Spinal cord (tissue), 10 donors: ENCODE data around the gene HASPIN. TPM values are rescaled to one million over a fixed set of nuclear protein-coding genes. Genes with fewer than 3 reads are reported as not detected.
A peak's percentile ranks its signal among the peaks of the same experiment; 100 is the strongest.

Source experiments
- DNase-seq, 6 donors: peaks; one replicate each; pipeline versions ENCODE4 v3.0.0 to v3.0.0-alpha.2; 2013 to 2015; ENCODE audit warnings: low spot score in 6 of 6, low read depth in 4 of 6
- H3K27ac ChIP-seq: one replicate; pipeline ENCODE4 v1.5.1; 2013; ENCODE audit warnings: low read depth, low read length, control low read depth
- H3K27me3 ChIP-seq: one replicate; pipeline ENCODE4 v1.6.1; 2013; ENCODE audit warnings: low read length; ENCODE audit not compliant: control insufficient read depth, insufficient read depth
- H3K36me3 ChIP-seq: one replicate; pipeline ENCODE4 v1.6.1; 2013; ENCODE audit warnings: low read length; ENCODE audit not compliant: control insufficient read depth, insufficient read depth
- H3K4me1 ChIP-seq: one replicate; pipeline ENCODE4 v1.6.1; 2013; ENCODE audit warnings: low read length; ENCODE audit not compliant: control insufficient read depth, insufficient read depth
- H3K4me3 ChIP-seq: one replicate; pipeline ENCODE4 v1.5.1; 2013; ENCODE audit warnings: low read depth, low read length, control low read depth
- H3K9me3 ChIP-seq: one replicate; pipeline ENCODE4 v1.6.1; 2013; ENCODE audit warnings: low read length; ENCODE audit not compliant: control insufficient read depth, insufficient read depth
- WGBS: methylation state at CpG from one replicate; pipeline ENCODE4 v1.1.5; 2013; ENCODE audit warnings: missing lambda C conversion rate; ENCODE audit not compliant: insufficient coverage; 5-methylcytosine and 5-hydroxymethylcytosine counted together
- long read RNA-seq, 4 donors: transcript quantifications; one replicate each; lab custom pipeline, GENCODE V29; 2026
- polyA plus RNA-seq, 2 donors: library from polyadenylated mRNA; unstranded; fragments of 120-200 nt; gene quantifications; one replicate each; pipeline ENCODE4 v1.2.1, GENCODE V29; 2013; ENCODE audit not compliant: insufficient read length in 2 of 2
- total RNA-seq, 2 donors: library from RNA; depleted of rRNA in 1 of 2; stranded (reverse); fragments of 120-200 nt in 1 of 2; fragments of >200 nt in 1 of 2; gene quantifications; one replicate each; pipeline versions ENCODE4 v1.2.3 to v1.2.4, GENCODE V29; 2013 to 2014
- donor health status: healthy.

HASPIN gene
- total RNA-seq, result 1 to 10 TPM; 1.3 to 2.5 TPM
- 1 to 10 TPM; 1.6 to 1.9 TPM for polyA plus RNA-seq
- long read RNA-seq, donor 1, partial matches to known transcripts, result 0 of 2 reads
- long read RNA-seq, donor 1, other reads (novel, unspliced or antisense), result 0 of 2 reads
- long read RNA-seq, donor 2, partial matches to known transcripts, result 0 of 3 reads
- long read RNA-seq, donor 2, other reads (novel, unspliced or antisense), result 0 of 3 reads
- long read RNA-seq, donor 3, result 0 reads
- long read RNA-seq, donor 4, result 0 reads

DNA sequence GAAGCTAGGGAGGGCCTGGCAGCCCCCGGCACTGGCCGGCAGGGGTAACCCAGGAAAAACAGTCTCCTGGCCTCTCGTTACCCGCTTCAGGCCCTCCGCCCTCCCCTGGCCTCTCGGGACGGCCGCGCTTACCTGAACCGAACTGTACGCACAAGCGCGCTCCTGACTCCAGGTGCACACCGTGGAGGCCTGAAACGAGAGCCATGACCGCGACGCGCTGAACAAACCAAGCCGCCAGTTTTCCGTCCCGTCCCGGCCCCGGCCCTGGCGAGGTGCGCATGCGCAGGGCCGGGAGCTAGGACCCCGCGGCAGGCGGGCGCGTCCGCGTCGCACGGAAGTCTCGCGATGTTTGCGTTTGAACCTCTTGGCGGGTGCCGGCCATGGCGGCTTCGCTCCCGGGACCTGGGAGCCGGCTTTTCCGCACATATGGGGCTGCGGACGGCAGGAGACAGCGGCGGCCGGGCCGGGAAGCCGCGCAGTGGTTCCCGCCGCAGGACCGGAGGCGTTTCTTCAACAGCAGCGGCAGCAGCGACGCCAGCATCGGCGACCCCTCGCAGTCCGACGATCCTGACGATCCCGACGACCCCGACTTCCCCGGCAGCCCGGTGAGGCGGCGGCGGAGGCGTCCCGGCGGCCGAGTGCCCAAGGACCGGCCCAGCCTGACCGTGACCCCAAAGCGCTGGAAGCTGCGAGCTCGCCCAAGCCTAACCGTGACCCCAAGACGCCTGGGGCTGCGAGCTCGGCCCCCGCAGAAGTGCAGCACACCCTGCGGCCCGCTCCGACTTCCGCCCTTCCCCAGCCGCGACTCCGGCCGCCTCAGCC is at the start of gene HASPIN:
Gene HASPIN (plus strand): TSS at position 348 of the 822 bp plus-strand sequence. CDS start 33 bp downstream, at position 381.
- H3K27me3 ChIP-seq, result no peaks in the 10 kb centered on the region
- H3K9me3 ChIP-seq, result no peaks in the 10 kb centered on the region
- peaks cover 13% of the 10 kb centered on the region for H3K4me1 ChIP-seq
- H3K27ac ChIP-seq, result peak within 1 kb of the TSS; percentile 70
- peak; percentile 82 to 97 (median 90) for DNase-seq
- WGBS, result under 1% methylated on average over 98 of the region's 98 CpGs
- H3K36me3 ChIP-seq, result peaks cover 16% of the 10 kb centered on the region
- peak within 1 kb of the TSS; percentile 80 for H3K4me3 ChIP-seq

DNA sequence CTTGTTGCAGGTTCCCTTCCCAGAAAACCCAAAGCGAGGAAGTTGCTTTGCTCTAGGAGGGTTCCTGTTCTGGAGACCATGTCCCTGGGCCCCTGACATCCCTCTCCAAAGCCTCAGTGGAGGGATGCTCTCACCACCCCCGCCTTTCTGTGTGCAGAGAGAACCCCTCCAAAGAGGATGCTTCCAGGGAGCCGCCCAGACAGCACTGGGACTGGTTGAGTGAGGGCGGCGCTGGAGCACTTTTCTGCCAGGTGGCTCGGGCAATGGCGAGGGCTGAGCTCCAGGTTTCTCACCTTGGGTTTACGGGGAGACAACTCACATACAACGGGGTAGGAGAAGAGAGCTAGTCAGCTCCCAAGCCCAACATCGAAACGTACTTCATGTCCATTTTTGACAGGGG is 47.8 kb upstream of the HASPIN start:
- no peak overlapping the region for H3K27ac ChIP-seq
- H3K9me3 ChIP-seq, result no peaks in the 10 kb centered on the region
- H3K4me1 ChIP-seq, result no peaks in the 10 kb centered on the region
- DNase-seq, result no peak
- 89% methylated on average over 11 of the region's 11 CpGs for WGBS
- no peak overlapping the region for H3K4me3 ChIP-seq
- no peaks in the 10 kb centered on the region for H3K27me3 ChIP-seq
- peaks cover 20% of the 10 kb centered on the region for H3K36me3 ChIP-seq

DNA sequence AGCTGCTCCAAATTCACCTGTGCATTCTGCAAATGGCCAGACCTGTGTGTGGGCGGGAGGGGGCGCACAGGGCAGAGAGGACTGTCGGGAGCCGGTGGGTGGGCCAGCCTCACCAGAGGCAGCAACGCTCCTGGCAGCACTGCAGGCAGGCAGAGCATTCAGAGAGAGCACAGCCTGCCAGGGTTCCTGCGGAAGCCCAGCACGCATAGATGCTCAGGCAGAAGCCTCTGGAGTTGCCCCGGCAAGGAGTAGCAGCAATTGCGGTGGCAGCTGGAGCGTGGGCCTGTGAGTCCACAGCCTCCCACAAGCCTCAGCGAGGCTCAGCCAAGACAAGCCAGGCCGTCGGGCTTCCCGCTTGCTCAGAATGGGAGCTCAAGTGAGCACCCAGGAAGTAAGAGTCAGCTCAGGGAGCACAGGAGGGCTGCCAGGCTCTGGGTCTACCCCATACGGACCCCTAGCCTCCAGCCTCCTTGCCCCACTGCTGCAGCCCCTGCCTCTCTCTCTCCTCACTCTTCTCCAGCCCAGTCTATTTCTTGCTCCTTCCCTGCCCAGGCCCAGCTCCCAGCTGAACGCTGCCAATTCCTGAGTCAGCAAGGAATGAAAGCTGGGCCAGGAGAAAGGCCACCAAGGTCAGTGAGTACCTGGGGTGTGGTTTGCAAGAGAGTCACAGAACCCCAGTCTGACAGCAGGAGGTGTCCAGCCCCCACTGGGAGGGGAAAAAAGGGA is 45.4 kb upstream of the HASPIN start:
- no peak for DNase-seq
- no peak overlapping the region for H3K4me3 ChIP-seq
- WGBS, result 41% methylated on average over 16 of the region's 16 CpGs
- no peaks in the 10 kb centered on the region for H3K4me1 ChIP-seq
- no peaks in the 10 kb centered on the region for H3K9me3 ChIP-seq
- H3K36me3 ChIP-seq, result peaks cover 24% of the 10 kb centered on the region
- H3K27me3 ChIP-seq, result peaks cover 2% of the 10 kb centered on the region
- H3K27ac ChIP-seq, result no peak overlapping the region

DNA sequence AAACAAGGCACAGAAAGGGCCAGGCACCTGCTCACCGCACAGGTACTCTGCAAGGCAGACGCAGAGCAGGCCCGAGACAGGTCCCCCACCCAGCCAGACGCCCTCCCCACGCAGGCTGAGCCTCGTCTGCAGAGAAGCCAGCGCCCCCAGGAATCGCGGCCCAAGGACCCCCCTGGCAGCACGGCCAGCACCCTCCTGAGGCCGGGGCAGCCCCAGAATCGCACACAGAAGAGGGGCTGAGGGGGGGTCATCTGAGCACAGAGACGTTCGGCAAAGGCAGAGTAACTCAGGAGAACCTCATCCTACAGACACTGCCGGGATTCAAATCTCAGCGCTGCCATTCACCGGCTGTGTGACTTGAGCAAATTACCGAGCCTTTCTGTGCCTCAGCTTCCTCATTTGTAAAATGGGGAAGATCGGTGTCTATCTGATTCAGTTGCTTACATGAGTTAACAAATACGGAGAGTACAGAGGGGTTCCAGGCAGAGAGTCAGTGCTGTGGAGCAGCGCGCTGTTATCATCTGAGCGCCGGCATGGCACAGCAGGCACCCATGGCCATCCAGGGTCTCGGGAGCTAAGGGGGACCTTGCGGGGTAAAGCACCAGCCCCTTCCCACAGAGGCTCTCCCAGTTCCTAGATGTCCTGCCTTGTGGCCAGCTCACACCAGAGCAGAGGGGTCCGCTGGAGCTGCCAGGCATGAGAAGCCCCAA is 44.7 kb upstream of the HASPIN start:
- Histone ChIP-seq H3K4me1 (no peaks in the 10 kb centered on the region), H3K4me3 (no peak overlapping the region), H3K9me3 (no peaks in the 10 kb centered on the region), H3K36me3 (peaks cover 21% of the 10 kb centered on the region), H3K27ac (no peak overlapping the region), H3K27me3 (peaks cover 4% of the 10 kb centered on the region)
- WGBS, result 88% methylated on average over 21 of the region's 27 CpGs
- no peak for DNase-seq

DNA sequence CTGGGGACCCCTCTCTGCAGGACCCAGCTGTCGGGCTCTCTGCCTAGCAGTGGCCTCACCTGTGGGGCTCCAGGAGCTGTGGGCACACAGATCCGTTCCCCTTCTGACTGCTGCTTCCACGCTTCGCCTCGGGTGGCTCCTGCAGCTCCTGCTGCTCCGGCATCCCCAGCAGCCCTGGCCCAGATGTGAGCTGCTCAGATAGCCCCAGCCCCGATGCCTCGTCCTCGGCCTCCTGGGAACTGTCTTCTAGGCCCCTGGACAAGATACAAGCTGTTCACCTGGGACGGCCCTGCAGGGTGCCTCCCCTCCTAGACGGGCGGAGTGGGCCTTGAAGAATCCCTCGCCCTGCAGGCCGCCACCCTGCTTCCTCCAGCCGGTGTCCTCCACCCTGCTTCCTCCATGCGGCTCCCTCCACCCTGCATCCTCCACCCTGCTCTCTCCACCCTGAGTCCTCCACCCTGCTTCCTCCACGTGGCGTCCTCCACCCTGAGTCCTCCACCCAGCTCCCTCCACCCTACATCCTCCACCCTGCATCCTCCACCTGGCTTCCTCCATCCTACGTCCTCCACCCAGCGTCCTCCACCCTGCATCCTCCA is 44.1 kb upstream of the HASPIN start:
- 71% methylated on average over 20 of the region's 20 CpGs for WGBS
- Histone ChIP-seq H3K36me3 (peaks cover 25% of the 10 kb centered on the region), H3K4me1 (no peaks in the 10 kb centered on the region), H3K27ac (no peak overlapping the region), H3K27me3 (peaks cover 6% of the 10 kb centered on the region), H3K9me3 (no peaks in the 10 kb centered on the region), H3K4me3 (no peak overlapping the region)
- DNase-seq, result no peak

DNA sequence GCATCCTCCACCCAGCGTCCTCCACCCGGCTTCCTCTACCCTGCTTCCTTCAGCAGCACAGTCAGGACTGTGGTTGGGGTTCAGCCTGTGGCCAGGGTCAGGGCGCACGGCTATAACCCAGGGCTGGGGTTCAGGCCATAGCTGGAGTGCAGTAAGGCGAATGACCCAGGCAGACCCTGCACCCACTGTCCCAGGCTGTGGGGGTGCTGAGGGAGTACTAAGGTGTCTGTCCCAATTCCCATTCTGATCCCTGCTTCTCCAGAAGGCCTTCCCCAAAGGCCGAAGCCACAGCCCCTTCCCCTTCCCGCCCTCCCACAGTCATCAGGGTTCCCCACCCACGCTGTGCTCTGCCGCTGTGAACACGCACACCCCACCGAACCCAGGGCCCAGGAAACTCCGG is 42.6 kb upstream of the HASPIN start:
- 86% methylated on average over 12 of the region's 12 CpGs for WGBS
- H3K27me3 ChIP-seq, result peaks cover 12% of the 10 kb centered on the region

DNA sequence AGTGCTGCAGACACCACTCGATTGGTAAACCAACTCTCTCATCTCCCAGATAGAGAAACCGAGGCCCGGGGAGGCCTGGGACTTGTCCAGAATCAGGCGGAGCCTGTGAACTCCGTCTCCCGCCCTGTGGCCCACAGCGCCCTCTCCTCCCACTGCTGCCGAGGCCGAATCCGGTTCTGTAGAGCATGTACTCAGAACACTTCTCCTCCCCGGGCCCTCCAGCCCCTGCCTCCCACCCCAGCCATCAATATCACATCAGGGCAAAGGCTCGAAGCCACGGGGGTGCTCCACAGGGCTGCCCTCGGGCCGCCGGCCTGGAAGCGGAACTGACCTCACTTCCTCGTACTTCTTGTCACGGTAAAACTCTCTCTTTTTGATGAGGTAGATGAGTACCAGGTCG is 42.1 kb upstream of the HASPIN start:
- 84% methylated on average over 19 of the region's 20 CpGs for WGBS
- peaks cover 3% of the 10 kb centered on the region for H3K4me1 ChIP-seq
- H3K27ac ChIP-seq, result no peak overlapping the region
- H3K36me3 ChIP-seq, result peaks cover 22% of the 10 kb centered on the region
- DNase-seq, result no peak
- no peak overlapping the region for H3K4me3 ChIP-seq
- peaks cover 12% of the 10 kb centered on the region for H3K27me3 ChIP-seq
- H3K9me3 ChIP-seq, result no peaks in the 10 kb centered on the region

More for the DNA sequence above, 42.6 kb upstream of the HASPIN start:
- H3K9me3 ChIP-seq, result no peaks in the 10 kb centered on the region
- H3K27ac ChIP-seq, result no peak overlapping the region
- peaks cover 3% of the 10 kb centered on the region for H3K4me1 ChIP-seq
- no peak for DNase-seq
- H3K4me3 ChIP-seq, result no peak overlapping the region
- H3K36me3 ChIP-seq, result peaks cover 22% of the 10 kb centered on the region

DNA sequence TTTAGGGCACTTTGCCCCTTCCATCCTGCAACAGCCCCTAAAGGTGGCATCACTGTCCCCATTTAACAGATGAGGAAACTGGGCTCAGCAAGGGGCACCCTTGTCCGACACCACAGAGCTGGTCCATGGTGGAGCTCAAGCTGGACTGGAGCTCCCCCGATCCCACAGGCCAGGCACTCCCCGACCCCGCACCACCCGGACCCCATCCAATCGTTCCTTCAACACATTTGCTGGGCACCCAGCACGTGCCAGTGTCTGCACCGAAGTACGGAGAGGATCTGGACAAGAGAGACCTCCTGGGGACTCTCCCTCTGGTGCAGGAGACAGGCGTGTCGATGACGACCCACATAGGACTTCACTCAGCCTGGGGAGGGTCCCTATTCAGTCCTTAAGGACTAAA is 41.7 kb upstream of the HASPIN start:
- no peaks in the 10 kb centered on the region for H3K9me3 ChIP-seq
- H3K27me3 ChIP-seq, result peaks cover 12% of the 10 kb centered on the region
- peaks cover 3% of the 10 kb centered on the region for H3K4me1 ChIP-seq
- 87% methylated on average over 11 of the region's 12 CpGs for WGBS
- H3K27ac ChIP-seq, result no peak overlapping the region
- no peak overlapping the region for H3K4me3 ChIP-seq
- H3K36me3 ChIP-seq, result peaks cover 22% of the 10 kb centered on the region
- no peak for DNase-seq

DNA sequence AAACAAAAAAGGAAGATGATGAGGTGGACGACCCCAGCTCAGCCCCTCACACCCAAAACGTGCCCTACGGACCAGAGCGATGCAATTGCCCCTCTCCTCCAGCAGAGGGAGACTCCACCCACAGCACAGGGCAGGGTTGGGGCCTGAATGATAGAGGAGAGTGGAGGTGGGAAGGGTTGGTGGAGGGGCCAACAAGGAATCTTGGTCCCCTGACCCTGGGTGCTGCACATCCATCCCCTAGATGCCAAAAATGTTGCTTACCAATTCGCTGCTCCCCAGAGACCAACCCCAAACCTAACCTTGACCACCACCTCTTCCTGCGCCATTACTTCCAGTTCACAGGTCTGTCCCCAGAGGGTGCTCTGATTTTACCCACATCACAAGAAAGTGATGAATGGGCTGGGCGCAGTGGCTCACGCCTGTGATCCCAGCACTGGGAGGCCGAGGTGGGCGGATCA is 40.6 kb upstream of the HASPIN start:
- no peak for DNase-seq
- Histone ChIP-seq H3K27ac (no peak overlapping the region), H3K27me3 (peaks cover 12% of the 10 kb centered on the region), H3K4me1 (peaks cover 5% of the 10 kb centered on the region), H3K9me3 (no peaks in the 10 kb centered on the region), H3K4me3 (no peak overlapping the region), H3K36me3 (peaks cover 22% of the 10 kb centered on the region)
- 59% methylated on average over 6 of the region's 10 CpGs for WGBS
